ENCODE data around the gene KANK2.
A peak's percentile ranks its signal among the peaks of the same experiment; 100 is the strongest.

Gene KANK2

GRCh38 chr19:11199517-11199916 lies 2.2 kb upstream of the KANK2 start:
- Histone ChIP-seq H3K4me1 (ENCODE audit: low read length) (peaks cover 51% of the 10 kb centered on the region), H3K9me3 (ENCODE audit: insufficient read depth, low read length) (no peaks in the 10 kb centered on the region), H3K27ac (ENCODE audit: low read length) (no peak overlapping the region), H3K4me3 (ENCODE audit: low read length) (no peak overlapping the region), H3K27me3 (ENCODE audit: low read depth, low read length) (peaks cover 12% of the 10 kb centered on the region), H4K20me1 (ENCODE audit: insufficient read depth, low read length) (no peaks in the 10 kb centered on the region), H3K79me2 (ENCODE audit: low read length) (no peaks in the 10 kb centered on the region), H3K36me3 (replicated peaks; ENCODE audit: low read depth, low read length) (no peaks in the 10 kb centered on the region), H2AFZ (ENCODE audit: low read depth, low read length) (no peak overlapping the region), H3K4me2 (ENCODE audit: low read length) (no peak overlapping the region), H3K9ac (ENCODE audit: low read length) (no peak overlapping the region)
- TF ChIP-seq CTCF (IDR thresholded peaks at IDR 0.05; ENCODE audit: low read depth, low read length) = no peak
- no peak for TF ChIP-seq EZH2phosphoT487 (IDR thresholded peaks at IDR 0.05; ENCODE audit: low read depth)

- Histone ChIP-seq H3K27ac (ENCODE audit: low read length) (no peak overlapping the region), H3K4me2 (ENCODE audit: low read length) (no peak overlapping the region), H3K4me3 (ENCODE audit: low read length) (no peak overlapping the region), H3K4me1 (ENCODE audit: low read length) (peaks cover 45% of the 10 kb centered on the region), H3K36me3 (replicated peaks; ENCODE audit: low read depth, low read length) (no peaks in the 10 kb centered on the region), H3K9ac (ENCODE audit: low read length) (no peak overlapping the region), H3K9me3 (ENCODE audit: insufficient read depth, low read length) (no peaks in the 10 kb centered on the region), H4K20me1 (ENCODE audit: insufficient read depth, low read length) (no peaks in the 10 kb centered on the region), H3K27me3 (ENCODE audit: low read depth, low read length) (peaks cover 12% of the 10 kb centered on the region), H2AFZ (ENCODE audit: low read depth, low read length) (no peak overlapping the region), H3K79me2 (ENCODE audit: low read length) (no peaks in the 10 kb centered on the region)
- no peak for TF ChIP-seq CTCF (IDR thresholded peaks at IDR 0.05; ENCODE audit: low read depth, low read length)
- TF ChIP-seq EZH2phosphoT487 (IDR thresholded peaks at IDR 0.05; ENCODE audit: low read depth) = no peak
Measured at GRCh38 chr19:11198769-11199424, 1.6 kb upstream of the KANK2 start.

GRCh38 chr19:11198175-11198534 lies 810 bp upstream of the KANK2 start:
- Histone ChIP-seq H4K20me1 (ENCODE audit: insufficient read depth, low read length) (no peaks in the 10 kb centered on the region), H3K4me2 (ENCODE audit: low read length) (peak overlapping the region; percentile 99), H2AFZ (ENCODE audit: low read depth, low read length) (no peak overlapping the region), H3K79me2 (ENCODE audit: low read length) (no peaks in the 10 kb centered on the region), H3K4me1 (ENCODE audit: low read length) (peaks cover 37% of the 10 kb centered on the region), H3K9ac (ENCODE audit: low read length) (peak overlapping the region; percentile 76), H3K4me3 (ENCODE audit: low read length) (peak overlapping the region; percentile 92), H3K36me3 (replicated peaks; ENCODE audit: low read depth, low read length) (no peaks in the 10 kb centered on the region), H3K9me3 (ENCODE audit: insufficient read depth, low read length) (no peaks in the 10 kb centered on the region), H3K27ac (ENCODE audit: low read length) (no peak overlapping the region), H3K27me3 (ENCODE audit: low read depth, low read length) (peaks cover 12% of the 10 kb centered on the region)
- TF ChIP-seq CTCF (IDR thresholded peaks at IDR 0.05; ENCODE audit: low read depth, low read length) (no peak), EZH2phosphoT487 (IDR thresholded peaks at IDR 0.05; ENCODE audit: low read depth) (no peak)

GRCh38 chr19:11196406-11197287 lies 698 bp downstream of the KANK2 start:
- H3K4me2 ChIP-seq (ENCODE audit: low read length) = peak overlapping the region; percentile 99
- H3K4me1 ChIP-seq (ENCODE audit: low read length) = peaks cover 22% of the 10 kb centered on the region
- H3K27me3 ChIP-seq (ENCODE audit: low read depth, low read length) = peaks cover 12% of the 10 kb centered on the region
- H3K27ac ChIP-seq (ENCODE audit: low read length) = no peak overlapping the region
- peak overlapping the region; percentile 42; the same call in 1 of the 2 replicates for H2AFZ ChIP-seq (ENCODE audit: low read depth, low read length)
- no peaks in the 10 kb centered on the region for H4K20me1 ChIP-seq (ENCODE audit: insufficient read depth, low read length)
- no peak for TF ChIP-seq EZH2phosphoT487 (IDR thresholded peaks at IDR 0.05; ENCODE audit: low read depth)
- peaks cover 4% of the 10 kb centered on the region for H3K36me3 ChIP-seq (replicated peaks; ENCODE audit: low read depth, low read length)
- H3K4me3 ChIP-seq (ENCODE audit: low read length) = peak overlapping the region; percentile 92
- H3K9ac ChIP-seq (ENCODE audit: low read length) = peak overlapping the region; percentile 76
- no peaks in the 10 kb centered on the region for H3K9me3 ChIP-seq (ENCODE audit: insufficient read depth, low read length)
- no peaks in the 10 kb centered on the region for H3K79me2 ChIP-seq (ENCODE audit: low read length)

All from OCI-LY3 (cell line).